ENCODE measurements around the gene GDPD4. TPM values are rescaled to one million over a fixed set of nuclear protein-coding genes. Genes with fewer than 3 reads are reported as not detected.
A peak's percentile ranks its signal among the peaks of the same experiment; 100 is the strongest.

GDPD4 gene
- total RNA-seq, 1 experiment from 2014 or later, result not detected

GRCh38 chr11:77299528-77299993, 1.9 kb downstream of the GDPD4 start:
- peak overlapping the region; percentile 59 for H3K9ac ChIP-seq (ENCODE audit: low read length)
- no peak overlapping the region for H2AFZ ChIP-seq (ENCODE audit: low read length)
- H3K4me2 ChIP-seq (ENCODE audit: low read length), result peak overlapping the region; percentile 37
- POLR2A ChIA-PET (ENCODE audit: unreplicated experiment), result no interaction called here
- DNase-seq (peak; percentile 99), ATAC-seq (peak; percentile 87)
- H3K9me3 ChIP-seq (ENCODE audit: low read length), result peaks cover 14% of the 10 kb centered on the region
- H3F3A ChIP-seq (ENCODE audit: low read length, unreplicated experiment), result peaks cover 5% of the 10 kb centered on the region
- no peaks in the 10 kb centered on the region for H4K20me1 ChIP-seq (ENCODE audit: low read length)
- peaks cover 21% of the 10 kb centered on the region for H3K4me1 ChIP-seq (ENCODE audit: insufficient read depth, low read length)
- no peak overlapping the region for H3K4me3 ChIP-seq (ENCODE audit: low read length)
- H3K27me3 ChIP-seq (ENCODE audit: low read length), result no peaks in the 10 kb centered on the region
- no TSS peak for BruUV-seq (replicated peaks)
- TF ChIP-seq EZH2phosphoT487 (IDR thresholded peaks at IDR 0.05; ENCODE audit: borderline replicate concordance, low read length) (no peak), CTCF (conservative IDR thresholded peaks at IDR 0.05; ENCODE audit: low read depth, low read length) (no peak), EZH2 (IDR thresholded peaks at IDR 0.05; ENCODE audit: low read length, unreplicated experiment) (no peak)
- peak overlapping the region; percentile 93 for H3K27ac ChIP-seq (ENCODE audit: low read length)
- H3K9me2 ChIP-seq (replicated peaks; ENCODE audit: low read length), result no peaks in the 10 kb centered on the region
- CTCF ChIA-PET, result no interaction called here
- H3K79me2 ChIP-seq (ENCODE audit: low read length), result no peaks in the 10 kb centered on the region
- intact Hi-C loops (cut with micrococcal nuclease), result loop anchor here (10.0 kb wide), 1 partner anchor 215 kb away; no protein-coding TSS in a partner anchor
- H3K36me3 ChIP-seq (ENCODE audit: low read depth, low read length), result peaks cover 5% of the 10 kb centered on the region; the same call in 1 of the 2 replicates

GRCh38 chr11:77294040-77294439, 7.4 kb downstream of the GDPD4 start:
- no peak overlapping the region for H3K4me2 ChIP-seq (ENCODE audit: low read length)
- no peaks in the 10 kb centered on the region for H3K9me2 ChIP-seq (replicated peaks; ENCODE audit: low read length)
- no peak overlapping the region for H3K4me3 ChIP-seq (ENCODE audit: low read length)
- no peaks in the 10 kb centered on the region for H4K20me1 ChIP-seq (ENCODE audit: low read length)
- H3K79me2 ChIP-seq (ENCODE audit: low read length), result no peaks in the 10 kb centered on the region
- DNase-seq (no peak), ATAC-seq (no peak)
- no TSS peak for BruUV-seq (replicated peaks)
- H2AFZ ChIP-seq (ENCODE audit: low read length), result no peak overlapping the region
- H3K9ac ChIP-seq (ENCODE audit: low read length), result no peak overlapping the region
- H3K27ac ChIP-seq (ENCODE audit: low read length), result no peak overlapping the region
- ChIA-PET POLR2A (ENCODE audit: unreplicated experiment) (no interaction called here), CTCF (no interaction called here)
- TF ChIP-seq EZH2 (IDR thresholded peaks at IDR 0.05; ENCODE audit: low read length, unreplicated experiment), result no peak
- no peak for TF ChIP-seq EZH2phosphoT487 (IDR thresholded peaks at IDR 0.05; ENCODE audit: borderline replicate concordance, low read length)
- TF ChIP-seq CTCF (conservative IDR thresholded peaks at IDR 0.05; ENCODE audit: low read depth, low read length), result no peak
- H3F3A ChIP-seq (ENCODE audit: low read length, unreplicated experiment), result no peaks in the 10 kb centered on the region
- no peaks in the 10 kb centered on the region for H3K9me3 ChIP-seq (ENCODE audit: low read length)
- no peaks in the 10 kb centered on the region for H3K36me3 ChIP-seq (ENCODE audit: low read depth, low read length)
- no peaks in the 10 kb centered on the region for H3K27me3 ChIP-seq (ENCODE audit: low read length)
- intact Hi-C loops (cut with micrococcal nuclease), result loop anchor here (10.0 kb wide), 1 partner anchor 221 kb away; no protein-coding TSS in a partner anchor
- H3K4me1 ChIP-seq (ENCODE audit: insufficient read depth, low read length), result peaks cover 7% of the 10 kb centered on the region

GRCh38 chr11:77289737-77290136, 11.7 kb downstream of the GDPD4 start:
- H3K27ac ChIP-seq (ENCODE audit: low read length), result no peak overlapping the region
- no peak for DNase-seq
- no peaks in the 10 kb centered on the region for H3K79me2 ChIP-seq (ENCODE audit: low read length)
- H2AFZ ChIP-seq (ENCODE audit: low read length), result no peak overlapping the region
- H3K27me3 ChIP-seq (ENCODE audit: low read length), result no peaks in the 10 kb centered on the region
- H4K20me1 ChIP-seq (ENCODE audit: low read length), result no peaks in the 10 kb centered on the region
- H3K9me3 ChIP-seq (ENCODE audit: low read length), result no peaks in the 10 kb centered on the region
- ChIA-PET POLR2A (ENCODE audit: unreplicated experiment) (no interaction called here), CTCF (no interaction called here)
- H3K4me3 ChIP-seq (ENCODE audit: low read length), result no peak overlapping the region
- H3F3A ChIP-seq (ENCODE audit: low read length, unreplicated experiment), result no peaks in the 10 kb centered on the region
- ATAC-seq, result no peak
- H3K9ac ChIP-seq (ENCODE audit: low read length), result no peak overlapping the region
- intact Hi-C loops (cut with micrococcal nuclease), result loop anchor here (10.0 kb wide), 1 partner anchor 225 kb away; no protein-coding TSS in a partner anchor
- H3K9me2 ChIP-seq (replicated peaks; ENCODE audit: low read length), result no peaks in the 10 kb centered on the region
- H3K4me2 ChIP-seq (ENCODE audit: low read length), result no peak overlapping the region
- H3K4me1 ChIP-seq (ENCODE audit: insufficient read depth, low read length), result peaks cover 17% of the 10 kb centered on the region
- no peak for TF ChIP-seq EZH2 (IDR thresholded peaks at IDR 0.05; ENCODE audit: low read length, unreplicated experiment)
- TF ChIP-seq CTCF (conservative IDR thresholded peaks at IDR 0.05; ENCODE audit: low read depth, low read length), result no peak
- no peak for TF ChIP-seq EZH2phosphoT487 (IDR thresholded peaks at IDR 0.05; ENCODE audit: borderline replicate concordance, low read length)
- no peaks in the 10 kb centered on the region for H3K36me3 ChIP-seq (ENCODE audit: low read depth, low read length)
- BruUV-seq (replicated peaks), result no TSS peak

Measured in PC-3 (cell line).